Sigmoid colon (tissue), 4 donors: ENCODE measurements around the gene GP1BA.

Experiments used
- CTCF ChIP-seq, 4 experiments: fragments of 450-650 bp in 3 of 4; fragments of 200-600 bp in 1 of 4; IDR thresholded peaks; one replicate each; pipeline ENCODE4 v1.5.1; 2016 to 2019; ENCODE audit warnings: antibody characterized with exemption in 4 of 4, mild to moderate bottlenecking in 3 of 4, moderate library complexity in 2 of 4
- EP300 ChIP-seq, 4 donors: sonication (generic); formaldehyde crosslinking; IDR thresholded peaks; one replicate each; pipeline ENCODE4 v1.6.1; 2017; ENCODE audit warnings: antibody characterized with exemption in 4 of 4
- POLR2A ChIP-seq, 2 donors: fragments of 450-650 bp; IDR thresholded peaks; one replicate each; pipeline ENCODE4 v1.6.1; 2016; ENCODE audit warnings: antibody characterized with exemption in 2 of 2, mild to moderate bottlenecking in 2 of 2, moderate library complexity in 2 of 2
- POLR2AphosphoS5 ChIP-seq, 4 donors: sonication (generic); formaldehyde crosslinking; IDR thresholded peaks; one replicate each; pipeline ENCODE4 v1.6.1; 2017; ENCODE audit warnings: antibody characterized with exemption in 4 of 4

- no peak for TF ChIP-seq CTCF (IDR thresholded peaks at IDR 0.05)
- TF ChIP-seq POLR2AphosphoS5 (IDR thresholded peaks at IDR 0.05): no peak
- no peak for TF ChIP-seq POLR2A (IDR thresholded peaks at IDR 0.05)
- TF ChIP-seq EP300 (IDR thresholded peaks at IDR 0.05): no peak
Observed at GRCh38 chr17:4973256-4974114, 41.4 kb downstream of the GP1BA start.
